HG03175 (cell line): ENCODE data around the gene COX4I1.
"Not testable (repeated sequence)": the region's sequence is repeated elsewhere in the genome, so short reads cannot be mapped to it uniquely, and the experiment has no call there.

Experiments used
- ATAC-seq: cut with Tn5 transposase; IDR thresholded peaks from one replicate; pipeline ENCODE4 v1.9.1; 2021; ENCODE audit warnings: mild to moderate bottlenecking, moderate library complexity; ENCODE audit not compliant: unreplicated experiment

Gene COX4I1

GRCh38 chr16:85798283-85798776 is 1.2 kb upstream of the COX4I1 start:
- ATAC-seq = no peak

- peak; percentile 38 for ATAC-seq
These were observed 496 bp upstream of the COX4I1 start for GRCh38 chr16:85798901-85799496.

DNA sequence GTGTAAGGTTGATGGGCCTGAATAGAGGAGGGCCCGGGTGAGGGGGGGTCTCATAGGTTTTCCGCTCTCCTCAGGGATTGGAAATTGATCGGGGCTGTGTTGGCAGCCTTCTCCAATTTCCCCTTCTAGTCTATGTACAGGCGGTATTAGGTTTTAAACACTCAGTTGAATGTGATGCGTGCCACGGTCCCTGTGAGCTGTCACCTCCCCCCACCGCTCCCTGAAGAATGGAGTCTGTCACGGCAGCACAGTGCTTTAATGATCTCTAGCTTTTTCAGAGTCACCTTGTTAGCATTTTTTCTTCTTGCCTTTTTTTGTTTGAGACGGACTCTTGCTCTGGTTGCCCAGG is 800 bp downstream of the COX4I1 start:
- no peak for ATAC-seq

DNA sequence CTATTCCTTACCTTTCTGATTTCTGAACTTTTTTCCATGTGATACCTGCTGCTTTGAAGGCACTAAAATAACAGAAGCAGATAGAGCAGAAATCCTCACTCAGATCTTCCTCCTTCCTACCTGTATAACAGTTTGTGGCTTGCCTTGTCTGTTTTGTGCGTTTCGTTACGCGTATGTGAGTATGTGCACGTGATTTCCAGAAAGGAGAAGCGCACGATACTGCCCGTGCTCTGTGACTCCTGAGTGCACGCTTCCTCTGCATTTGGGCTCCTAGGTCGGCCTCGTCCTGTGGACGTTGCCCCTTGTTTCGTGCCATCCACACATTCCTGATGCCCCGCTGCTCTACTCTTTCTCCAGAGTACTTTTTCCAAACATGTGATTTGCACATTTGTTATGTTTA is 4.1 kb downstream of the COX4I1 start:
- ATAC-seq = no peak

- no peak for ATAC-seq
These were observed 6.0 kb downstream of the COX4I1 start for GRCh38 chr16:85805442-85806045.

DNA sequence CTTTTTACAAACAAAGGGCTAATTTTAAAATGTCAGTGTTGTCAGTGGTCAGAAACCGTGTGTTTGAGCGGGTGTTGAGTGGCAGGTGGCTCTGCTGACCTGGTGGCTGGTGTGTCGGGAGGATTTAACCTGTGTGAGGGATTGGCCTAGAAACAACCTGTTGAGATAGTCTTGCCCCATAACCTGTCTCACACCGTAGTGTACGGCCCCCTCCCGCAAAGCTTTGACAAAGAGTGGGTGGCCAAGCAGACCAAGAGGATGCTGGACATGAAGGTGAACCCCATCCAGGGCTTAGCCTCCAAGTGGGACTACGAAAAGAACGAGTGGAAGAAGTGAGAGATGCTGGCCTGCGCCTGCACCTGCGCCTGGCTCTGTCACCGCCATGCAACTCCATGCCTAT is 7.0 kb downstream of the COX4I1 start:
- no peak for ATAC-seq

GRCh38 chr16:85807340-85807739 is 7.8 kb downstream of the COX4I1 start:
- ATAC-seq = not testable (repeated sequence)

DNA sequence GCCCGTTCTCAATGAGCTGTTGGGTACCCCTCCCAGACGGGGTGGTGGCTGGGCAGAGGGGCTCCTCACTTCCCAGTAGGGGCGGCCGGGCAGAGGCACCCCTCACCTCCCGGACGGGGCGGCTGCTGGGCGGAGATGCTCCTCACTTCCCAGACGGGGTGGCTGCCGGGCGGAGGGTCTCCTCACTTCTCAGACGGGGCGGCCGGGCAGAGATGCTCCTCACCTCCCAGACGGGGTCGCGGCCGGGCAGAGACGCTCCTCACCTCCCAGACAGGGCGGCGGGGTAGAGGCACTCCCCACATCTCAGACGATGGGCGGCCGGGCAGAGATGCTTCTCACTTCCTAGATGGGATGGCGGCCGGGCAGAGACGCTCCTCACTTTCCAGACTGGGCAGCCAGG is 8.6 kb downstream of the COX4I1 start:
- not testable (repeated sequence) for ATAC-seq

DNA sequence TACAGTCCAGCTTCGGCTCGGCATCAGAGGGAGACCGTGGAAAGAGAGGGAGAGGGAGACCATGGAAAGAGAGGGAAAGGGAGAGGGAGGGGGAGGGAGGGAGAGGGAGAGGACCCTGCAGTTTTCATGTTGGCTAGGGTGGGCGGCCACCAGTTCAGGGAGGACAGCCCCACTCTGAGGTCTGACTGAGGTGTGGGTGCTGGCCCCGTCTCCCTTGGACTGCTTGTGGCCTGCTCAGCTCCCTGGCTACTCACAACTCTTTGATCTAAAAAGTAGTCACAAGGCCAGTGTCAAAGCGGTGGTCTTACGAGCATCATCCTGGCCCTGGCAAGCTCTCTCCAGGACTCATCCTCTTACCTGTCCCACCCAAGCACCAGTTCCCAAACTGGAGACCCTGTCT is 9.4 kb downstream of the COX4I1 start:
- ATAC-seq = no peak

GRCh38 chr16:85809645-85810044 is 10.2 kb downstream of the COX4I1 start:
- ATAC-seq = no peak

DNA sequence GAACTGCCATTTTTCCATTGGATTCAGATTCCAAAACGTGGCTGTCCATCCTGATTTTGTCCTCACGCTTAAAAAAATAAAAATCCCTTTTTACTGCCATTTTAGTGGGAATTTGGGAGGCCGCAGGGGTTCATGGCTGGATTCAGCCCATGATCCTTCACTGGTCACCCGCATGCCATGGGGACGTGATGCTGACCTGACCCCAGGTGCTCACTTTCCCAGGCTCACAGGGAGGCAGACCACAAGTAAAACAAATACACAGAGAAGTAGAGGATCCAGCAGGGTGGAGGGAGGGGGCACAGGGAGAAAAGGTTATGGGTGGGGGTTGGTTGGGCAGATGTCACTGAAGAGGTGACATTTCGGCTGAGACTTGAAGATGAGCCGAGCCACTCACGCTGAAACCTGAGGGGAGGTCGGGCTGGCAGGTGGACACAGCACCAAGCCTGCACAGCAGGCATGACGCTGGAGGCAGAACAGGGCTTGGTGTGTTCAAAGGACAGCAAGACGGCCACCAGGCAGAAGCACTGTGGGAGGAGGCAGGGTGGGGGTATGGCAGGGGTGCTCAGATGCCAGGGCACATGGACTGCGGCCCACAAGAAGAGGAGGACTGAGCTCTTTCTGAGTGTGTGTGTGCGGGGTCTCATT is 10.7 kb downstream of the COX4I1 start:
- ATAC-seq = no peak

DNA sequence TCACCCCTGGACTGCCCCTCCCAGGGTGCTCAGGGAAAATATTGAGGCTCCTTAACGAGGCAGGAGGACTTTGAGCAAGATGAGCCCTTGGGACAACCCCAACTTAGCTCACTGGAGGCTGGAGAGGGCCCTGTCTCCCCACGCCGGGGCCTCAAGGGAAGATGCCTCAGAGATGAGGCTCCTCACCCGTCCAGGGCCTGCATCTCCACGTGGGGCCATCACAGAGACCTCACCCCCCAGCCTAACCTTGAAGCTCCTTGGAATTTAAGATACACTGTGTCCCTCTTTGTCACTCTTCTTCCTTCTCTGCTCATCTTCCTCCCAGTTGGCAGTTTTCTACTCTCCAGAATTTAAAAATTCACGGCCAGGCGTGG is 11.2 kb downstream of the COX4I1 start:
- ATAC-seq = no peak

GRCh38 chr16:85812031-85812807 is 12.7 kb downstream of the COX4I1 start:
- ATAC-seq = no peak

DNA sequence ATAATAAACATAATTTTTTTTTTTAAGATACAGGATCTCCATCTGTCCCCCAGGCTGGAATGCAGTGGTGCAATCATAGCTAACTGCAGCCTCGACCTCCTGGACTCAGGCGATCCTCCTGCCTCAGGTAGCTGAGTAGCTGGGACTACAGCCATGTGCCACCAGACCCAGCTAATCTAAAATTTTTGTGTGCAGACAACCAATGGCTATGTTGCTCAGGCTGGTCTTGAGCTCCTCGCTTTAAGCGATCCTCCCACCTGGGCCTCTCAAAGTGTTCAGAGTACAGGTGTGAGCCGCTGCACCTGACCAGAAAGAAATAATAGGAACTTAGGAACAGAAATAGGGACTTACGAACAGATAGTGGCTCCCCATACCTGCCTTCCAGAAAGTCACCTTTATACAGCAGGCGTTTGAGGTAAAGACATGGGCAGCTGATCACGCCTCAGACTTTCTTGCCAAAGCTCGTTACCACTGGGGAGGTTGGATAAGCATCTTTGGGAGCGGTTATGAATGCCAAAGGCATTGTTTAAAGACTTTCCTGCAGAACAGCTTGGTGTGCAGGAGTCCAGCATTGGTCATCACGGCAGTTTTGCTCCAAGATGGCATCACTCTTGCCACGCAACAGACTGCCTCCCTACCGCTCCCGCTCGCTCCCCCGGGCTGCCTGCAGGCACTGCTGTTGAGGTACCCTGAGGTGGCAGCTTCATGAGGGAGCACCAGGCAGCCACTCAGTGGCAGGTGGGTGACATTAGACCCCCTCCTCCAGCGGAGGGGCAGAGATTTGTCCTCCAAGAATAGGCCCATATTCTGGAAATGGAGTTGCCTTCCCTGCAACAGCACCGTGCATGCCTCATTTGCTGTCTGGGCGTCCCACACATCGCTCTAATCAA is 13.6 kb downstream of the COX4I1 start:
- ATAC-seq = no peak

GRCh38 chr16:85816159-85816558 is 16.7 kb downstream of the COX4I1 start:
- no peak for ATAC-seq

GRCh38 chr16:85817195-85817594 is 17.7 kb downstream of the COX4I1 start:
- ATAC-seq = not testable (repeated sequence)

DNA sequence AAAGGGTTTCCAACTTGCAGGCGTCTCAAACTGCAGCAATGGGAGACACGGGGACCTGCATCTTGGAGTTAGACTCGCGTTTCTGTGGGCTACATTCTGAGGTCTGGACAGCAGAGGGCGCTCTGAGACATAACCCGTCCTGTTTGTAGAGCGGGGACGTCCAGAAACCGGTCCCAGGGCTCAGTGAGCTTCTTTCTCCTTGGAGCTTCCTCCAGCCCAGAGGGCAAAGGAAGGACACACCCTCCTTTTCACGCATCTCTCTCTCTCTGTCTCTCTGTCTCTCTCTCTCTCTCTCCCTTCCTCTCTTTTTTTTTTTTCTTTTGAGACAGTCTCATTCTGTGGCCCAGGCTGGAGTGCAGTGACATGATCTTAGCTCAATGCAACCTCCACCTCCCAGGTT is 19.8 kb downstream of the COX4I1 start:
- ATAC-seq = no peak

DNA sequence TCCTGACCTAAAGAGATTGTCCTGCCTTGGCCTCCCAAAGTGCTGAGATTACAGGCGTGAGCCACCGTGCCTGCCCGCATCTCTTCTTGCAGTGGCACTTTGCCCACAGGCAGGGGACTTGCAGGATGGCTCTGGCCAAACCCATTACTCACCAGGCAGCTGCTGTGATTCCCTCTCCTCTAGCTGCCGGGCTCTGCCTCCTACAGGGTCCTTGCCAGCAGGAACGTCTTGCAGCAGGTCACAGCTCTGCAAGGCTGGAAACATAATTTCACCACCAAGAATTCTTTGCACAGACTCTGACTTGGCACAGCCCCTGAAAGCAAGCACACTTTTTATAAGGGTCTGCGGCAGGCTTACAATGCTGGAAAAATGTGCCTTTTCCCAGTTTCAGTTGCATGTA is 20.3 kb downstream of the COX4I1 start:
- no peak for ATAC-seq

DNA sequence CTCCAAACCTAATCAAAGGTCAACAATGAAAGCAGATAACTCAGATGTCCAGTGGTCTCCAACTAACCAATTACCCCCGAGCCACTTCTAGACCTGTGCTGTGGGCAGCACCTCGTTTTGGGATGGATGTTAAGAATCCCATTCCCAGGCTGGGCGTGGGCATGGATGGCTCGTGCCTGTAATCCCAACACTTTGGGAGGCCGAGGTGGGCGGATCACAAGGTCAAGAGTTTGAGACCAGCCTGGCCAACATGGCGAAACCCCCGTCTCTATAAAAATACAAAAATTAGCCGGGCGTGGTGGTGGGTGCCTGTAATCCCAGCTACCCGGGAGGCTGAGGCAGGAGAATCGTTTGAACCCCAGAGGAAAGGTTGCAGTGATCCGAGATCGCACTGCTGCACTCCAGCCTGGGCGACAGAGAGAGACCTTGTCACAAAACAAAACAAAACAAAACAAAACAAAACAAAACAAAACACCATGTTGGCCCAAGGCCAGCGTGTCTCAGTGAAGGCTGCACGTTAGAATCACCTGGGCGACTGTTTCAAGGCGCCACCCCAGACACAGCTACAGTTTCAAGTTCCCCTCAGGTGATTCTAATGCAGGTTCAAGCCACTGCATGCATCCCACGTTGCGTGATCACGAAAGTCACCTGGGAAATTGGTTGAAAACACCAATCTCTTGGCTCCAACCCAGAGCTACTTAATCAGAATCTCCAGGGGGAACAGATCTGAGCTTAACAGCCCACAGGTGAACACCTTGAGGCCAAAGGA is 21.3 kb downstream of the COX4I1 start:
- ATAC-seq = no peak
